Astrocyte (in vitro differentiated cells and primary cell): Measurements from ENCODE around the gene ADAMTSL2.

Experiments used
- CTCF ChIP-seq: IDR thresholded peaks from 2 replicates; pipeline ENCODE4 v1.5.1; 2011; ENCODE audit warnings: low read depth, mild to moderate bottlenecking, inconsistent platforms, low read length, moderate library complexity; ENCODE audit not compliant: insufficient read depth
- EZH2 ChIP-seq: IDR thresholded peaks from 2 replicates; pipeline ENCODE4 v1.6.1; 2012; ENCODE audit warnings: mild to moderate bottlenecking, low read length, inconsistent platforms; ENCODE audit not compliant: insufficient read depth

- TF ChIP-seq CTCF = no peak
- no peak for TF ChIP-seq EZH2
Measured at GRCh38 chr9:133485531-133486260, 48.8 kb upstream of the ADAMTSL2 start.
